HCT116 (cell line): ENCODE data around the gene ZSCAN2. TPM values are rescaled to one million over a fixed set of nuclear protein-coding genes. Genes with fewer than 3 reads are reported as not detected.

Source experiments
- ATAC-seq: fragments of 200-7000 bp; cut with Tn5 transposase; 2 replicates; pipeline ENCODE4 v1.9.1; 2020; ENCODE audit warnings: mild to moderate bottlenecking, moderate library complexity
- BruUV-seq: library from RNA; stranded (reverse); fragments of 400-500 nt; replicated peaks from 2 replicates; lab custom pipeline; 2021; lab: Mats Ljungman, UMichigan
- CTCF ChIA-PET: fragments of 300-600 bp; sonication (Branson Sonifier 250); formaldehyde crosslinking; loops from one replicate; lab custom pipeline; 2021; ENCODE audit warnings: antibody characterized with exemption; lab: Charles Lee
- POLR2A ChIA-PET: fragments of 300-600, 350-600 bp; sonication (Branson Sonifier 250); formaldehyde crosslinking; loops from one replicate; lab custom pipeline; 2021; ENCODE audit warnings: antibody characterized with exemption; lab: Charles Lee
- RAD21 ChIA-PET, 2 experiments: fragments of 300-600 bp; sonication (Branson Sonifier 250); formaldehyde crosslinking; loops; one replicate each; lab custom pipeline; 2023; ENCODE audit warnings: low total read pairs in 2 of 2; ENCODE audit not compliant: uncharacterized antibody in 2 of 2, unreplicated experiment in 2 of 2, low non-redundant PET in 1 of 2; lab: Charles Lee
- DNase-seq: peaks from one replicate; pipeline ENCODE4 v3.0.0-alpha.2; 2010; ENCODE audit warnings: low read depth, low spot score
- H2AFZ ChIP-seq: fragments of 200-600 bp; shearing (Covaris generic), sonication (generic); 2 replicates; pipeline ENCODE4 v1.6.1; 2017; ENCODE audit warnings: low read depth, mixed run types, mixed read lengths, antibody characterized with exemption, low read length; ENCODE audit not compliant: poor library complexity, severe bottlenecking
- H3K27ac ChIP-seq: 2 replicates; pipeline ENCODE4 v1.5.1; 2012; ENCODE audit warnings: low read depth, low read length
- H3K27me3 ChIP-seq: fragments of 200-600 bp; sonication (generic); 2 replicates; pipeline ENCODE4 v1.6.1; 2016; ENCODE audit warnings: mixed run types, low read length, mixed read lengths; ENCODE audit not compliant: insufficient read depth
- H3K36me3 ChIP-seq, 2 experiments: fragments of 200-500 bp in 1 of 2; fragments of 200-600 bp in 1 of 2; sonication (Bioruptor generic) in 1 of 2; sonication (generic) in 1 of 2; 2 replicates each; pipeline versions ENCODE4 v1.5.1 to v1.6.1; 2014 to 2016; ENCODE audit warnings: low read length in 2 of 2, inconsistent platforms in 1 of 2, mixed read lengths in 1 of 2, mixed run types in 1 of 2; ENCODE audit not compliant: insufficient read depth in 2 of 2, control insufficient read depth in 1 of 2
- H3K4me1 ChIP-seq, 2 experiments: fragments of 200-600 bp in 1 of 2; sonication (generic) in 1 of 2; 2 replicates each; pipeline versions ENCODE4 v1.5.1 to v1.6.1; 2012 to 2017; ENCODE audit warnings: low read length in 2 of 2, inconsistent platforms in 1 of 2, mild to moderate bottlenecking in 1 of 2, mixed read lengths in 1 of 2, mixed run types in 1 of 2, moderate library complexity in 1 of 2; ENCODE audit not compliant: insufficient read depth in 2 of 2, control insufficient read depth in 1 of 2
- H3K4me2 ChIP-seq: fragments of 200-600 bp; sonication (generic); 2 replicates; pipeline ENCODE4 v1.6.1; 2017; ENCODE audit warnings: mixed run types, low read length, mixed read lengths
- H3K4me3 ChIP-seq, 2 experiments: fragments of 200-600 bp in 1 of 2; sonication (generic) in 1 of 2; replicated peaks in 1 of 2; 2 replicates each; pipeline ENCODE4 v1.5.1; 2011 to 2016; ENCODE audit warnings: low read length in 2 of 2, control low read depth in 1 of 2, low read depth in 1 of 2, mild to moderate bottlenecking in 1 of 2, mixed read lengths in 1 of 2, mixed run types in 1 of 2
- H3K79me2 ChIP-seq: fragments of 200-600 bp; sonication (generic); 2 replicates; pipeline ENCODE4 v1.6.1; 2017; ENCODE audit warnings: mild to moderate bottlenecking, mixed run types, low read length, moderate library complexity, mixed read lengths; ENCODE audit not compliant: insufficient read depth
- H3K9ac ChIP-seq: fragments of 200-600 bp; sonication (generic); 2 replicates; pipeline ENCODE4 v1.6.1; 2016; ENCODE audit warnings: low read length, mixed read lengths
- H3K9me2 ChIP-seq: fragments of 200-600 bp; sonication (generic), shearing (Covaris generic); 2 replicates; pipeline ENCODE4 v1.6.1; 2017; ENCODE audit warnings: mixed run types, mild to moderate bottlenecking, moderate library complexity; ENCODE audit not compliant: insufficient read depth
- H3K9me3 ChIP-seq, 2 experiments: fragments of 200-500 bp in 1 of 2; fragments of 200-600 bp in 1 of 2; sonication (Bioruptor generic) in 1 of 2; sonication (generic) in 1 of 2; 2 replicates each; pipeline ENCODE4 v1.6.1; 2014 to 2017; ENCODE audit warnings: low read length in 2 of 2, mixed read lengths in 2 of 2, inconsistent platforms in 1 of 2, low read depth in 1 of 2, mild to moderate bottlenecking in 1 of 2, mixed run types in 1 of 2, moderate library complexity in 1 of 2; ENCODE audit not compliant: control insufficient read depth in 1 of 2, insufficient read depth in 1 of 2
- H4K20me1 ChIP-seq: fragments of 200-600 bp; sonication (generic), shearing (Covaris generic); 2 replicates; pipeline ENCODE4 v1.6.1; 2017; ENCODE audit warnings: mixed run types, mild to moderate bottlenecking, moderate library complexity; ENCODE audit not compliant: insufficient read depth
- CBX3 ChIP-seq: IDR thresholded peaks from 2 replicates; pipeline ENCODE4 v1.6.1; 2012; ENCODE audit warnings: low read depth
- CEBPB ChIP-seq: IDR thresholded peaks from 2 replicates; pipeline ENCODE4 v1.6.1; 2012; ENCODE audit warnings: low read depth
- EGR1 ChIP-seq: IDR thresholded peaks from 2 replicates; pipeline ENCODE4 v1.6.1; 2012; ENCODE audit warnings: low read depth
- ELF1 ChIP-seq: IDR thresholded peaks from 2 replicates; pipeline ENCODE4 v1.6.1; 2012; ENCODE audit warnings: low read depth, borderline replicate concordance
- EZH2 ChIP-seq: fragments of 200-600 bp; sonication (generic); IDR thresholded peaks from 2 replicates; pipeline ENCODE4 v1.6.1; 2017; ENCODE audit warnings: antibody characterized with exemption, mixed run types
- EZH2phosphoT487 ChIP-seq: fragments of 200-600 bp; IDR thresholded peaks from 2 replicates; pipeline ENCODE4 v1.6.1; 2018; ENCODE audit warnings: antibody characterized with exemption, borderline replicate concordance
- FOSL1 ChIP-seq: IDR thresholded peaks from 2 replicates; pipeline ENCODE4 v1.6.1; 2012; ENCODE audit warnings: low read depth
- RAD21 ChIP-seq: IDR thresholded peaks from 2 replicates; pipeline ENCODE4 v1.6.1; 2012; ENCODE audit warnings: low read depth, mild to moderate bottlenecking
- SP1 ChIP-seq: IDR thresholded peaks from 2 replicates; pipeline ENCODE4 v1.6.1; 2012; ENCODE audit warnings: low read depth
- ZFX ChIP-seq: fragments of 450-650 bp; IDR thresholded peaks from 2 replicates; pipeline ENCODE4 v1.6.1; 2017
- ZNF274 ChIP-seq: fragments of 200-500 bp; sonication (Bioruptor generic); IDR thresholded peaks from 2 replicates; pipeline ENCODE4 v1.6.1; 2014; ENCODE audit warnings: mild to moderate bottlenecking, low read depth, low read length, inconsistent platforms
- intact Hi-C: fragments of 100-400 bp; cut with micrococcal nuclease; formaldehyde crosslinking; loops from 2 replicates; pipeline ENCODE4 v1.10.0; 2022
- total RNA-seq: library from RNA; stranded (reverse); gene quantifications from one replicate; pipeline ENCODE4 v1.2.1, GENCODE V29; 2021; ENCODE audit not compliant: unreplicated experiment
- TF ChIP-seq, protein P1 (sequence below): IDR thresholded peaks from 2 replicates; pipeline ENCODE4 v1.6.1; 2011; ENCODE audit warnings: mild to moderate bottlenecking, low read length, moderate library complexity; ENCODE audit not compliant: insufficient replicate concordance; ENCODE audit errors: extremely low read depth
- TF ChIP-seq, protein P2 (sequence below): IDR thresholded peaks from 2 replicates; pipeline ENCODE4 v1.6.1; 2012
- TF ChIP-seq, protein P3 (sequence below): IDR thresholded peaks from 2 replicates; pipeline ENCODE4 v1.6.1; 2012

ZSCAN2 gene
- total RNA-seq, 1 experiment from 2014 or later, result 15.5 TPM

DNA sequence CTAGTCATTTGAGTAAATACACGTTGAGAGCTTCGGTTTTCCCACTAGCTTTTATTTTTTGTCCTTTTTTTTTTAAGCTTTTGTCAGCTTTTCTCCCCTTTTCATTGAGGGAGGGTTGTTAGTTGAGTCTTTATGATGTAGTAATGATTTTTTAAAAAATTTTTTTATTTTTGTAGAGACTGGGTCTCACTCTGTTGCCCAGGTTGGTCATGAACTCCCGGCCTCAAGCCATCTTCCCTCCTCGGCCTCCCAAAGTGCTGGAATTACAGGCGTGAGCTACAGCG lies 688 bp downstream of the ZSCAN2 start:
- DNase-seq, result no peak
- H3K4me3 ChIP-seq, result peak overlapping the region; percentile 93 to 98
- H3K79me2 ChIP-seq, result peaks cover 10% of the 10 kb centered on the region; the same call in 1 of the 2 replicates
- RAD21 ChIA-PET, result no interaction called here
- H3K4me2 ChIP-seq, result peak overlapping the region; percentile 99
- BruUV-seq, result no TSS peak
- H3K4me1 ChIP-seq, result peaks cover 2 to 11% of the 10 kb centered on the region in 2 experiments
- no peak overlapping the region for H3K27ac ChIP-seq
- no peaks in the 10 kb centered on the region for H4K20me1 ChIP-seq
- no peaks in the 10 kb centered on the region for H3K9me3 ChIP-seq
- H3K9ac ChIP-seq, result peak overlapping the region; percentile 85
- intact Hi-C loops, result no loop called here
- no peak overlapping the region for H2AFZ ChIP-seq
- POLR2A ChIA-PET, result interaction anchor here (0.9 to 1.6 kb wide), 2 partner anchors 29 to 309 kb away, joined by 3 to 5 read pairs; no protein-coding TSS in a partner anchor
- ATAC-seq, result no peak
- no peaks in the 10 kb centered on the region for H3K9me2 ChIP-seq
- no peaks in the 10 kb centered on the region for H3K27me3 ChIP-seq
- peaks cover 4 to 21% of the 10 kb centered on the region in 2 experiments; a peak in 3 of 4 replicates for H3K36me3 ChIP-seq
- CTCF ChIA-PET, result no interaction called here
- no peak for TF ChIP-seq ELF1
- TF ChIP-seq ZNF274, result no peak
- TF ChIP-seq, protein P1, sequence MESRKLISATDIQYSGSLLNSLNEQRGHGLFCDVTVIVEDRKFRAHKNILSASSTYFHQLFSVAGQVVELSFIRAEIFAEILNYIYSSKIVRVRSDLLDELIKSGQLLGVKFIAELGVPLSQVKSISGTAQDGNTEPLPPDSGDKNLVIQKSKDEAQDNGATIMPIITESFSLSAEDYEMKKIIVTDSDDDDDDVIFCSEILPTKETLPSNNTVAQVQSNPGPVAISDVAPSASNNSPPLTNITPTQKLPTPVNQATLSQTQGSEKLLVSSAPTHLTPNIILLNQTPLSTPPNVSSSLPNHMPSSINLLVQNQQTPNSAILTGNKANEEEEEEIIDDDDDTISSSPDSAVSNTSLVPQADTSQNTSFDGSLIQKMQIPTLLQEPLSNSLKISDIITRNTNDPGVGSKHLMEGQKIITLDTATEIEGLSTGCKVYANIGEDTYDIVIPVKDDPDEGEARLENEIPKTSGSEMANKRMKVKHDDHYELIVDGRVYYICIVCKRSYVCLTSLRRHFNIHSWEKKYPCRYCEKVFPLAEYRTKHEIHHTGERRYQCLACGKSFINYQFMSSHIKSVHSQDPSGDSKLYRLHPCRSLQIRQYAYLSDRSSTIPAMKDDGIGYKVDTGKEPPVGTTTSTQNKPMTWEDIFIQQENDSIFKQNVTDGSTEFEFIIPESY, result no peak
- TF ChIP-seq SP1, result no peak
- TF ChIP-seq EZH2, result no peak
- TF ChIP-seq CEBPB, result no peak
- no peak for TF ChIP-seq EZH2phosphoT487
- TF ChIP-seq FOSL1, result no peak
- TF ChIP-seq ZFX, result no peak
- TF ChIP-seq EGR1, result no peak
- TF ChIP-seq, protein P2, sequence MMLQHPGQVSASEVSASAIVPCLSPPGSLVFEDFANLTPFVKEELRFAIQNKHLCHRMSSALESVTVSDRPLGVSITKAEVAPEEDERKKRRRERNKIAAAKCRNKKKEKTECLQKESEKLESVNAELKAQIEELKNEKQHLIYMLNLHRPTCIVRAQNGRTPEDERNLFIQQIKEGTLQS, result no peak
- TF ChIP-seq CBX3, result no peak
- TF ChIP-seq RAD21, result no peak
- TF ChIP-seq, protein P3, sequence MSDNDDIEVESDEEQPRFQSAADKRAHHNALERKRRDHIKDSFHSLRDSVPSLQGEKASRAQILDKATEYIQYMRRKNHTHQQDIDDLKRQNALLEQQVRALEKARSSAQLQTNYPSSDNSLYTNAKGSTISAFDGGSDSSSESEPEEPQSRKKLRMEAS, result no peak
